Activated CD4-positive, alpha-beta T cell treated with anti-CD3 and anti-CD28 coated beads for 36 hours (primary cell): ENCODE results near the gene CCDC78. TPM values are rescaled to one million over a fixed set of nuclear protein-coding genes. Genes with fewer than 3 reads are reported as not detected.

Experiments
- ATAC-seq: fragments of 200-7000 bp; cut with Tn5 transposase; one replicate; pipeline ENCODE4 v1.10.0; 2021; ENCODE audit warnings: mild to moderate bottlenecking, moderate library complexity
- CTCF ChIA-PET: fragments of 350-600 bp; sonication (Branson Sonifier 250); formaldehyde crosslinking; loops from one replicate; lab custom pipeline; 2021; ENCODE audit warnings: antibody characterized with exemption; lab: Charles Lee
- POLR2A ChIA-PET: fragments of 350-600 bp; sonication (Branson Sonifier 250); formaldehyde crosslinking; loops from one replicate; lab custom pipeline; 2021; ENCODE audit warnings: antibody characterized with exemption, inconsistent platforms; lab: Charles Lee
- DNase-seq: peaks from one replicate; pipeline ENCODE4 v3.0.0-alpha.2; 2020
- H3K27ac Mint-ChIP-seq: one replicate; pipeline ENCODE4 v1.8.0; 2021; ENCODE audit warnings: mixed read lengths
- H3K27me3 Mint-ChIP-seq: one replicate; pipeline ENCODE4 v1.8.0; 2021; ENCODE audit warnings: mixed read lengths
- H3K36me3 Mint-ChIP-seq: one replicate; pipeline ENCODE4 v1.8.0; 2021; ENCODE audit warnings: low read depth, mixed read lengths
- H3K4me1 Mint-ChIP-seq: one replicate; pipeline ENCODE4 v1.8.0; 2021; ENCODE audit warnings: mixed read lengths
- H3K4me3 Mint-ChIP-seq: one replicate; pipeline ENCODE4 v1.8.0; 2021; ENCODE audit warnings: mild to moderate bottlenecking, moderate library complexity, mixed read lengths
- H3K9me3 Mint-ChIP-seq: one replicate; pipeline ENCODE4 v1.8.0; 2021; ENCODE audit warnings: low read depth, mixed read lengths
- intact Hi-C, 2 experiments: fragments of 100-400 bp; cut with DNase I in 1 of 2; cut with micrococcal nuclease in 1 of 2; formaldehyde crosslinking; loops; one replicate each; pipeline versions ENCODE4 v1.14.2 to v1.15.1; 2022 to 2024; cut with DNase I, micrococcal nuclease
- total RNA-seq, 2 experiments: library from RNA; stranded (reverse); gene quantifications; one replicate each; pipeline ENCODE4 v1.2.3, GENCODE V29; 2021

The CCDC78 gene
- total RNA-seq, 2 experiments from 2014 or later: 1.8 to 2.4 TPM

DNA sequence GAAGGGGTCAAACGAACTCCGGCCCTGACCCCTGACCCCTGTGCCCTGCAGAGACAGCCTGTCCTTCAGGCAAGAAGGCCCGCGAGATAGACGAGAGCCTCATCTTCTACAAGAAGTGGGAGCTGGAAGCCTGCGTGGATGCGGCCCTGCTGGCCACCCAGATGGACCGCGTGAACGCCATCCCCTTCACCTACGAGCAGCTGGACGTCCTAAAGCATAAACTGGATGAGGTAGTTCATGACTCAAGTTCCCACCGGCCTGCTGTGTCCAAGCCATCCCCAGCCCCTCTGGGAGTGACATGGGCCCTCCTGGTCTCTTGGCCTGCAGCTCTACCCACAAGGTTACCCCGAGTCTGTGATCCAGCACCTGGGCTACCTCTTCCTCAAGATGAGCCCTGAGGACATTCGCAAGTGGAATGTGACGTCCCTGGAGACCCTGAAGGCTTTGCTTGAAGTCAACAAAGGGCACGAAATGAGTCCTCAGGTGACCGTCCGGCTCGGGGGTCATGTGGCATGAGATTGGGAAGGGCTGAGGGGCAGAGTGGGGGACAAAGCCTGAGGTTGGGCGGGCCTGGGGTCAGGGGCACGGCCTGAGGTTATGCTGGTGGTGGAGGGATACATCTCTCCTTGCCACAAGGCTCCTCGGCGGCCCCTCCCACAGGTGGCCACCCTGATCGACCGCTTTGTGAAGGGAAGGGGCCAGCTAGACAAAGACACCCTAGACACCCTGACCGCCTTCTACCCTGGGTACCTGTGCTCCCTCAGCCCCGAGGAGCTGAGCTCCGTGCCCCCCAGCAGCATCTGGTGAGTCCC lies 40.0 kb upstream of the CCDC78 start:
- H3K27ac Mint-ChIP-seq: no peak overlapping the region
- DNase-seq: no peak
- no peaks in the 10 kb centered on the region for H3K36me3 Mint-ChIP-seq
- intact Hi-C loops: no loop called here
- H3K4me3 Mint-ChIP-seq: no peak overlapping the region
- ChIA-PET CTCF (interaction anchor here (0.6 kb wide), 2 partner anchors 15 to 89 kb away, joined by 3 to 4 read pairs; no protein-coding TSS in a partner anchor), POLR2A (no interaction called here)
- H3K4me1 Mint-ChIP-seq: no peaks in the 10 kb centered on the region
- H3K27me3 Mint-ChIP-seq: no peaks in the 10 kb centered on the region
- H3K9me3 Mint-ChIP-seq: no peaks in the 10 kb centered on the region
- no peak for ATAC-seq

- H3K27me3 Mint-ChIP-seq: no peaks in the 10 kb centered on the region
- no peak for ATAC-seq
- no peak for DNase-seq
- H3K27ac Mint-ChIP-seq: no peak overlapping the region
- intact Hi-C loops: no loop called here
- no peaks in the 10 kb centered on the region for H3K4me1 Mint-ChIP-seq
- no peak overlapping the region for H3K4me3 Mint-ChIP-seq
- ChIA-PET CTCF (interaction anchor here (0.6 kb wide), 1 partner anchor 16 kb away, joined by 4 read pairs; no protein-coding TSS in a partner anchor), POLR2A (no interaction called here)
- H3K9me3 Mint-ChIP-seq: no peaks in the 10 kb centered on the region
- no peaks in the 10 kb centered on the region for H3K36me3 Mint-ChIP-seq
Observed at GRCh38 chr16:765488-765865, 39.2 kb upstream of the CCDC78 start.

DNA sequence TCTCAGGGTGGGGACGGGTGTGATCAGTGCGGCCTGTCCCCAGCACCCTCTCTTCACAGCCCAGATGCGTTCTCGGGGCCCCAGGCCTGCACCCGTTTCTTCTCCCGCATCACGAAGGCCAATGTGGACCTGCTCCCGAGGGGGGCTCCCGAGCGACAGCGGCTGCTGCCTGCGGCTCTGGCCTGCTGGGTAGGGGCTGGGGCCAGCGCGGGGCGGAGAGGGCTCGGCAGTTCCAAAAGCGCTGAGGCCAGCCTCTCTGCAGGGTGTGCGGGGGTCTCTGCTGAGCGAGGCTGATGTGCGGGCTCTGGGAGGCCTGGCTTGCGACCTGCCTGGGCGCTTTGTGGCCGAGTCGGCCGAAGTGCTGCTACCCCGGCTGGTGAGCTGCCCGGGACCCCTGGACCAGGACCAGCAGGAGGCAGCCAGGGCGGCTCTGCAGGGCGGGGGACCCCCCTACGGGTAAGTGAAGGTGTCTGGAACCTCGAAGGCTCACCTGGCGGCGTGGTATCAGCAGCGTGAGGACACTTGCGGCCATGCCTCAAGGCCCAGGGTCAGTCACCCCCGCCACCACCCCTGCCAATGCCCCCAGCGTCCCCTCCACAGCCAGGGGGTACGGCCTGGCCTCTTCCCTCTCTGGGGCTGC lies 38.7 kb upstream of the CCDC78 start:
- no peaks in the 10 kb centered on the region for H3K4me1 Mint-ChIP-seq
- DNase-seq (no peak), ATAC-seq (no peak)
- no peaks in the 10 kb centered on the region for H3K9me3 Mint-ChIP-seq
- ChIA-PET CTCF (no interaction called here), POLR2A (no interaction called here)
- intact Hi-C loops: no loop called here
- no peak overlapping the region for H3K27ac Mint-ChIP-seq
- H3K27me3 Mint-ChIP-seq: no peaks in the 10 kb centered on the region
- no peak overlapping the region for H3K4me3 Mint-ChIP-seq
- H3K36me3 Mint-ChIP-seq: no peaks in the 10 kb centered on the region

GRCh38 chr16:764184-764750 lies 38.0 kb upstream of the CCDC78 start:
- ATAC-seq: no peak
- no peaks in the 10 kb centered on the region for H3K27me3 Mint-ChIP-seq
- H3K4me3 Mint-ChIP-seq: no peak overlapping the region
- no peak for DNase-seq
- H3K36me3 Mint-ChIP-seq: no peaks in the 10 kb centered on the region
- ChIA-PET POLR2A (no interaction called here), CTCF (no interaction called here)
- H3K27ac Mint-ChIP-seq: no peak overlapping the region
- H3K9me3 Mint-ChIP-seq: no peaks in the 10 kb centered on the region
- intact Hi-C loops: no loop called here
- no peaks in the 10 kb centered on the region for H3K4me1 Mint-ChIP-seq

DNA sequence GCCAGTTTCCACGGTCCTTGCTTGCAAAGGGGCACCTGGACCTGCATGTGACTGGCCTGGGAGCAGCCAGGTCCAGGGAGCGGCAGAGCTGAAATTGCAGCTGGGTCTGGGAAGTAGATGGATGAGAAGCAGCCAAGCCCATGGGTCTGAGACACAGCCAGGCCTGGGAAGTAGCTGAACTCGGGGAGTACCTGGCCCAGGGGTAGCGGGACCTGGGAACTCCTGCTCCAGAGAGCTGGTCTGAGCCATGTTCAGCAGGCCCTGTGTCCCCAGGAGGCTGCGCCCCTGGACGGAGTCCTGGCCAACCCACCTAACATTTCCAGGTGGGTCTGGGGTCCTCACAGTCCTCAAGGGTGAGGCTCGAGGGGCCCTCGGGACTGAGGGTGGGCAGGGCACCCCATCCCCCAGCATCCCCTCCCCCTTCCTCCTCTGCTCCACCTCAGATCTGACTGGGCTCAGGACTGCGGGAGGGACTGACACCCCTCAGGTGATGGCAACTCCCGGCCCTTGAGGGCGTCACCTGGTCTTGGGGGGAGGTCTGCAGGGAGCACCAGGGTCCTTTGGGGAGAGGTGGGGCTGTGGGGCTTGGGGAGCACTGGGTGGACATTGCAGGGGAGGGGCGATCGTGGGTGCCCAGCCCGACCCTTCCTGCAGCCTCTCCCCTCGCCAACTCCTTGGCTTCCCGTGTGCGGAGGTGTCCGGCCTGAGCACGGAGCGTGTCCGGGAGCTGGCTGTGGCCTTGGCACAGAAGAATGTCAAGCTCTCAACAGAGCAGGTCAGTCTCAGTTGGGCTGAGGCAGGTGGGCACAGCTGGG lies 37.3 kb upstream of the CCDC78 start:
- DNase-seq (no peak), ATAC-seq (no peak)
- H3K27ac Mint-ChIP-seq: no peak overlapping the region
- no peaks in the 10 kb centered on the region for H3K4me1 Mint-ChIP-seq
- no peaks in the 10 kb centered on the region for H3K9me3 Mint-ChIP-seq
- ChIA-PET POLR2A (no interaction called here), CTCF (no interaction called here)
- H3K36me3 Mint-ChIP-seq: no peaks in the 10 kb centered on the region
- H3K27me3 Mint-ChIP-seq: no peaks in the 10 kb centered on the region
- H3K4me3 Mint-ChIP-seq: no peak overlapping the region
- intact Hi-C loops: no loop called here

- no peaks in the 10 kb centered on the region for H3K36me3 Mint-ChIP-seq
- ChIA-PET POLR2A (no interaction called here), CTCF (no interaction called here)
- H3K4me3 Mint-ChIP-seq: no peak overlapping the region
- no peaks in the 10 kb centered on the region for H3K9me3 Mint-ChIP-seq
- DNase-seq: no peak
- intact Hi-C loops: no loop called here
- no peak overlapping the region for H3K27ac Mint-ChIP-seq
- H3K27me3 Mint-ChIP-seq: peaks cover 2% of the 10 kb centered on the region
- H3K4me1 Mint-ChIP-seq: no peaks in the 10 kb centered on the region
- ATAC-seq: no peak
Observed at GRCh38 chr16:762595-763268, 36.5 kb upstream of the CCDC78 start.

- POLR2A ChIA-PET: no interaction called here
Observed at GRCh38 chr16:761625-762513, 35.6 kb upstream of the CCDC78 start.

GRCh38 chr16:760545-761343 lies 34.5 kb upstream of the CCDC78 start, which contains the start of gene MSLN:
MSLN (plus strand) TSS chr16:760734; CDS start chr16:762681, 1,947 bp downstream.
- no peaks in the 10 kb centered on the region for H3K4me1 Mint-ChIP-seq
- ATAC-seq (no peak), DNase-seq (no peak)
- POLR2A ChIA-PET: no interaction called here
- CTCF ChIA-PET: interaction anchor here (0.7 kb wide), 1 partner anchor 50 kb away, joined by 3 read pairs; no protein-coding TSS in a partner anchor
- H3K27ac Mint-ChIP-seq: no peak within 1 kb of the TSS
- H3K36me3 Mint-ChIP-seq: no peaks in the 10 kb centered on the region
- intact Hi-C loops: no loop called here
- no peak within 1 kb of the TSS for H3K4me3 Mint-ChIP-seq
- peaks cover 4% of the 10 kb centered on the region for H3K9me3 Mint-ChIP-seq
- peaks cover 7% of the 10 kb centered on the region for H3K27me3 Mint-ChIP-seq

More at GRCh38 chr16:761625-762513, 35.6 kb upstream of the CCDC78 start:
- no peaks in the 10 kb centered on the region for H3K36me3 Mint-ChIP-seq
- no peak overlapping the region for H3K4me3 Mint-ChIP-seq
- H3K4me1 Mint-ChIP-seq: no peaks in the 10 kb centered on the region
- ATAC-seq: no peak
- no peak overlapping the region for H3K27ac Mint-ChIP-seq
- H3K9me3 Mint-ChIP-seq: no peaks in the 10 kb centered on the region
- intact Hi-C loops: no loop called here
- CTCF ChIA-PET: no interaction called here
- no peak for DNase-seq
- H3K27me3 Mint-ChIP-seq: peaks cover 4% of the 10 kb centered on the region

GRCh38 chr16:760065-760464 lies 33.8 kb upstream of the CCDC78 start:
- peaks cover 4% of the 10 kb centered on the region for H3K9me3 Mint-ChIP-seq
- no peaks in the 10 kb centered on the region for H3K36me3 Mint-ChIP-seq

More at GRCh38 chr16:760065-760464, 33.8 kb upstream of the CCDC78 start:
- intact Hi-C loops: no loop called here
- Mint-ChIP-seq H3K27ac (no peak overlapping the region), H3K27me3 (peaks cover 7% of the 10 kb centered on the region), H3K4me1 (no peaks in the 10 kb centered on the region), H3K4me3 (no peak overlapping the region)
- DNase-seq (no peak), ATAC-seq (no peak)
- POLR2A ChIA-PET: no interaction called here
- CTCF ChIA-PET: interaction anchor here (0.9 kb wide), 1 partner anchor 48 kb away, joined by 4 read pairs; no protein-coding TSS in a partner anchor
